ENCODE measurements around the gene FKBP4.
A peak's percentile ranks its signal among the peaks of the same experiment; 100 is the strongest.

GRCh38 chr12:2783936-2784600 is 10.7 kb upstream of the FKBP4 start:
- TF ChIP-seq, protein P1, sequence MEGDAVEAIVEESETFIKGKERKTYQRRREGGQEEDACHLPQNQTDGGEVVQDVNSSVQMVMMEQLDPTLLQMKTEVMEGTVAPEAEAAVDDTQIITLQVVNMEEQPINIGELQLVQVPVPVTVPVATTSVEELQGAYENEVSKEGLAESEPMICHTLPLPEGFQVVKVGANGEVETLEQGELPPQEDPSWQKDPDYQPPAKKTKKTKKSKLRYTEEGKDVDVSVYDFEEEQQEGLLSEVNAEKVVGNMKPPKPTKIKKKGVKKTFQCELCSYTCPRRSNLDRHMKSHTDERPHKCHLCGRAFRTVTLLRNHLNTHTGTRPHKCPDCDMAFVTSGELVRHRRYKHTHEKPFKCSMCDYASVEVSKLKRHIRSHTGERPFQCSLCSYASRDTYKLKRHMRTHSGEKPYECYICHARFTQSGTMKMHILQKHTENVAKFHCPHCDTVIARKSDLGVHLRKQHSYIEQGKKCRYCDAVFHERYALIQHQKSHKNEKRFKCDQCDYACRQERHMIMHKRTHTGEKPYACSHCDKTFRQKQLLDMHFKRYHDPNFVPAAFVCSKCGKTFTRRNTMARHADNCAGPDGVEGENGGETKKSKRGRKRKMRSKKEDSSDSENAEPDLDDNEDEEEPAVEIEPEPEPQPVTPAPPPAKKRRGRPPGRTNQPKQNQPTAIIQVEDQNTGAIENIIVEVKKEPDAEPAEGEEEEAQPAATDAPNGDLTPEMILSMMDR (IDR thresholded peaks at IDR 0.05) = peak; percentile 80 to 88 (median 86)
- no peak for TF ChIP-seq EP300 (IDR thresholded peaks at IDR 0.05)
